HG03378 (cell line): ENCODE results near the gene VIT.

ENCODE experiments used
- ATAC-seq: cut with Tn5 transposase; IDR thresholded peaks from one replicate; pipeline ENCODE4 v1.9.1; 2021; ENCODE audit warnings: mild to moderate bottlenecking, moderate library complexity; ENCODE audit not compliant: unreplicated experiment

VIT gene

DNA sequence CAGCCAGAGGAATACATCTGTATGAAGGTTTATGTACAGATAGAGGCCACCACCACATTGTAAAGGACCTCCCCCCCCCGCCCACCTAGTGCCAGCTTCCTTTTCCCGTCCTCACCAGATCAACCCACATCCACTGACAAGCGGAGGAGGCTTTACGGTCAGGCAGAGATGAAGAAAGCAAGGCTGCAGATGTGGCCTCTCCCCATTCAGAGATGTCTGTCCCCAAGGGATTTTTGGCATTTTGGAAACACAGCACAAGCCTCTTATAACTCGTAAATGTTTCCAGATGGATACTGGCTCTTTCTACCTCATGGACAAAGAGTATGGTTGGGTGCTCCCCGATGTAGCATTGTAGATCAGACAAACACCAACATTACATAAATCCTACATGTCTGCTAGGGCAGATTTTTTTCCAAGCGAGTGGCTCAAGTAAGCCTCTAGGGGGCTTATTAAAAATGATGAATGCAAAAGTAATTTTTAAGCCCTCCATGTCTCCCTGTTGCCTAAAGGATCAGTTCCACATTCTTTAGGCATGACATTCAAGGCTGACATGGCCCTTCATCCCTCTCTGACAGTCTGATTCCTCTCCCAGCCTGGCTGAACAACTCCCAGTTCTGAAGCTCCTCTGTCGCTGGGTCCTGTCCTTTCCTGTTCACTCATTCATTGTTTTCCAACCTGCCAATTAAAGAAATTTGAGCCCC is 11.7 kb downstream of the VIT start:
- ATAC-seq: no peak

DNA sequence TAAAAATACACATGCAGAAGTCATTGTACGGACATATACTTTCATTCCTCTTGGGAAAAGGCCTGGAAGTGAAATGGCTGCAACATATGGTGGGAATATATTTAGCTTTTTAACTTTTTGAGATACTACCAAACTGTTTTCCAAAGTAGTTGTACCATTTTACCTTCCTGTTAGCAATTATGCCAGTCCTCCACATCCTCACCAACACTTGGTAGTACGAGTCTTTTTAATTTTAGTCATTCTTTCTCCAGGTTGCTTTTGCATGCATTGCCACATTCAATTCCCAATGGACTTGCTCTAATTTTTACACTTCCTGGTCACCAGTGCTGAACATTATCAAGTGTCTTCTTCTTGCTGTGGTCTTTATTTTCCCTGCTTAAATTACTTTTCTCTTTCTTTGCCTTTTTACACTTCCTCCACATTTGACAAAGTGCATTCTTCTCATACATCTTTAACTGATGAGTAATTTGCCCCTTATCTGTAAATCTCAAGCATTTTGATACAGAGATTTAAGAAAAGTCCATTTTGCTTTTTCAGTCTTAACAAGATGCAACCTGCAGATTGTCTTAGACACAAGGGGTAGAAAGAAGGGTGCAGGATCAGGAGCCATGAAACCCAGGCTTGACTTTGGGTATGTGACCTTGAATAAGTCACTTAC is 14.5 kb downstream of the VIT start:
- ATAC-seq: no peak

DNA sequence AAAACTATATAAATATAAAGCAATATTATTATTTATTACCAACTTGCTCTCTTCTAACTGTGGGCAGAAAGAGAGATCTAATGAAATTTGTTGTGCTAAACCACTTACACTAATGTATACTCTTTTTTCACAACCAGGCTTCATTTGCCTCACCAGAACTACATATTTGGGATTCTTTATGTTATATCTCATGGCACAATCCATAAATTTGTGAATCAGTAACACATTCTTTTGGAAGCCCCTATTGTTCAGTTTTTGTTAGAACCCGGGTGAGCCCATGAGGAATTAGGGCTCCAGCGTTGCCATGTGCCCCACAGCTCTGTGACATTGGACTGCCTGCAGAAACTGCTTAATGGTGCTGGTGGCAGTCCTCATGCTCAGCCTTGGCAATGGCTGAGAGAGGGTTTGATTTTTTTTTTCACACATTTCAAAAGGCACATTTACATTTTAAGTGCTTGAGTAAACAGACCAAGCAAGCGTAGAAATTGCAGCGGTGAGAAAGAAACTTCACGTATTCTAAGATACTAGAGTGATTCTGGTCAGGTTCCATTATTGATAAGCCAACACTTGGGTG is 15.3 kb downstream of the VIT start:
- no peak for ATAC-seq

DNA sequence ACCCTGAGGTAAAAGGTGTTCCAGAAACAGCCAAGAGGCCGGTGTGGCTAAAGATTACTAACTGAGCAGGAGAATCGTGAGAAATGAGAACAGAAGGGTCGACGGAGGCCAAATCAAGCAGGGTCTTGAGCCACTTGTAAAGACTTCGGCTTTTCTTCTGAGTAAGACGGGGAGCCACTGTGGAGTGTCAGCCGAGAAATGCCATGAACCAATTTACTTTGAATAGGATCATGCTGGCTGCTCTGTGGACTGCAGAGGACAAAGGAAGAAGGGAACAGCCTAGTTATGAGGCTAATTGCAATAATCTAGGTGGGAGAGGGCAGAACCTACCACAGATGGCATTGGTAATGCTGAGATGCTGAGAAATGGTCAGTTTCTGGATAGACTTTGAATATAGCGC is 16.8 kb downstream of the VIT start:
- ATAC-seq: no peak

DNA sequence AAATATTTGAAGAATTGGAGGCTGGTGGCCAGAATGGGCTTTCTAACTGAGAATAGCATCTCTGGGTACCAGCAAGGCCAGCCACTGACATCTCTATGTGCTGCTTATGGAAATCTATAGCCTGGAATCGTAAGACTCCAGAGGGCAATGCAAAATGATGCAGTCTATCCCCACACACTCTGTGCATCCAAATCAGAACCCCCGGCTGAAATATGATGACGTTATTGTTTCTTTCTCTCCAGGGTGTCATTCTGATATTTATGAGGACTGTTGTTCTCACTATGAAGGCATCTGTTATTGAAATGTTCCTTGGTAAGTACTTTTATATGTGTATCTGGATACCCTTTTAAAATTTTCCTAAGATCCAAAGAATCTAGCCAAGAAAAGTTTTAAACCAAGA is 19.6 kb downstream of the VIT start:
- ATAC-seq: no peak

DNA sequence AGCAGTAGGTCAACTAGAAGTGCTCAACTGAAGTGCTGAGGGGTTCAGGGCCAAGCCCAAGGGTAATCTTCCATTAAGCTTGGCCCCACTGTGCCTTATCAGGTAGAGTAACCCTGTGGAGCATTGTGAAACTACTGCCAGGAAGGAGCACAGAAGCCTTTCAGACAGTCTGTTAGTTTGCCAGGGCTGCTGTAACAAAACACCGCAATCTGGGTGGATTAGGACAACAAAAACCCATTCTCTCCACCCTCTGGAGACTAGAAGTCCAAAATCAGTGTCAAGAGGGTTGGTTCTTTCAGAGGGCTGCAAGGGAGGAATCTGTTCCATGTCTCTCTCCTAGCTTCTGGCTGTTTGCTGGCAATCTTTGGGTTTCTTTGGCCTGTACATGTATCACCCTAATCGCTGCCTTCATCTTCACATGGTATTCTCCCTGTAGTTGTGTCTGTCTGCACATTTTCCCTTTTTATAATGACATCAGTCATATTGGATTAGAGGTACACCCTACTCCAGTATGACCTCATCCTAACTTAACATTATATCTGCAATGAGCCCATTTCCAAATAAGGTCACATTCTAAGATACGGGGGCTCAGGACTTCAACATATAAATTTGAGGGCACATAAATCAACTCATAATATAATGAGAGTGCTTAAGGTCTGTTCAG is 21.2 kb downstream of the VIT start:
- no peak for ATAC-seq

DNA sequence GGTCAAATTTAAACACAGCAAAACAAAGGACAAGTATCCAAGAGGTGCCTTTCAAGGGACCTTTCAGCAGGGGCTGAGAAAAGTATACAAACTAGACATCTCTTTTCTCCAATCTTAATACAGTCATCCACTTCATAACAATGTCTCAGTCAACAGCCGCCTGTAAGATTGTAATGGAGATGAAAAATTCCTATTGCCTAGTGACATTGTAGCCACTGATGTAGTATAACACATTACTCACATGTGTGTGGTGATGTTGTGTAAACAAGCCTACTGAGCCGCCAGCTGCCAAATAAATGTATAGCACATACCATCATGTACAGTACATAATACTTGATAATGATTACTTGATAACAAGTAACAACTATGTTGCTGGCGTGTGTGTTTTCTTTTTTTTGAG is 31.0 kb downstream of the VIT start:
- ATAC-seq: no peak

DNA sequence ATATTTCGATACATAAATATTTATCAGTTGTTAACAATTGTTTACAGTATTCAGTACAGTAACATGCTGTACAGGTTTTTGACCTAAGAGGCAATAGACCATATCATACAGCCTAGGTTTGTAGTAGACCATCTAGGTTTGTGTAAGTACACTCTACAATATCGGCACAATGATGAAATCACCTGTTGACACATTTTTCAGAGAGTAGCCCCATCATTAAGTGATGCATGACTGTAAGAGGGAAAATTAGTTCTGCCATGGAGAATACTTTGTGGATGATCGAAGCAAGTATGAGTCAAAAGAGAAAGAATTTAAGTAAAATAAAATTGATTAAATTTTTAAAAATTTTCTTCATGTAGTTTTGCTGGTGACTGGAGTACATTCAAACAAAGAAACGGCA is 32.6 kb downstream of the VIT start:
- no peak for ATAC-seq

DNA sequence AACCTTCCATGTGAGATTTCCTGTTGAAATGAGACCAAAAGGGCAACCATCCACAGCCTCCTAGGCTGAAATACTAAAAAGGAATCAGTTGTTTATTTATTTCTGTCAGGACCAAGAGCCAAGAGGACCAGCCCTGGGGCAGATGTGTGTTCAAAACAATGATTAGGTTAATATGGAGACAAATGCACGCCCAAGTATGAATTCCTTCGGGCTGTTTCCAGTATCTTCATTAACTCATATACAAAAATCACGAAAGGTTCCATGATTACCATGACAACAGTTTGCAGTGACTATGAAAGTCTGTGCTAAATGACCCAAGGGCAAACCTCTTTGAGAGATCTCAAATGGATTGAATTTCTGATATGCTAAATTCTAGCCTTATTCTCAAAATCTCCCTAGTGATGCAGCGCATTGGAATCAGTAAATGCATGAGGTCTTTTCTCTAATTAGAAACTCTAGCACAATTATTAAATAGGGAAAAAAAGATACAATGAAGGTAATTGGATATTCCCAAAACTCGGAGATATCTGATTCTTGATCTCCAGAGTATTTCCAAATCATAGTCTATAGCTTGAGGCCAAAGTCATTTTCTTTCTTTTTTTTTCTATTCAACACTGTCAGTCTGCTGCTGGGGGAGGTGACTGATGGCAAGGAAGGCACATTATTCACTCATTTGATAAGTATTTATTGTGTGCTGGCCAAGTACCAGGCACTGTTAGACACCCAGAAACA is 35.6 kb downstream of the VIT start:
- no peak for ATAC-seq

DNA sequence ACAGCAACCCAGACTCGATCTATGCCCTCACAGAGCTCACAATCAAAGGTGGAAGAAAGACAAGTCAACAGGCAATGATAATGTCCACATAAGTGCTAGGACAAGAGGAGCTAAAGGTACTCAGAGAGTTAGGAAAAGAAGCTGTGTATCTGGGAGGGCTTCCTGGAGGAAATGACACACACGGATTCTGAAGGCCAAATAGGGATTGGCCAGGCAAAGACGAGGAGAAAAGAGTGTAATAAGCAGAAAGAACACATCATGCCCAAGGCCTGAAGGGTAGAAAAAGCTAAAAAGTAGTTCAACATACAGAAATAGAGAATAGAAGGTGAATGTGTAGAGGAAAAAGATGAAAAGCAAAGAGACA is 36.1 kb downstream of the VIT start:
- ATAC-seq: no peak

DNA sequence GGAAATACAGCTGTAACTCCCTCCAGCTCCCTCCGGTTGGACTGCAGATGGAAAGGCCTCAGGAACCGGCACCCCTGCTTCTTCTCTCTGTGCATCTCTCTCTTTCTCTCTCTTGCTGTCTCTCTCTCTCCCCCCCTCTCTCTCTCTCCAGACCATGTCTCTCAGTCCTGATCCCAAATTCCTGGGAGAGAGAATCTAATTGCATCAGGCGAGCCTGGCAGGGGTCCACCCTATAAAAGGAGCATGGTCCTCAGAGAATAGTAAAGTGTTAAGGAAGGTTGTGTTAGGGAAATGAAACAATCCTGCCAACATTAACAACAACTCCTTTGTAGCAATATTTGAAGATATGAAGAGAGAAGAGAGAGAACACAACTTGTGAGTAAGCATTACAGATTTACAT is 36.7 kb downstream of the VIT start:
- ATAC-seq: no peak

DNA sequence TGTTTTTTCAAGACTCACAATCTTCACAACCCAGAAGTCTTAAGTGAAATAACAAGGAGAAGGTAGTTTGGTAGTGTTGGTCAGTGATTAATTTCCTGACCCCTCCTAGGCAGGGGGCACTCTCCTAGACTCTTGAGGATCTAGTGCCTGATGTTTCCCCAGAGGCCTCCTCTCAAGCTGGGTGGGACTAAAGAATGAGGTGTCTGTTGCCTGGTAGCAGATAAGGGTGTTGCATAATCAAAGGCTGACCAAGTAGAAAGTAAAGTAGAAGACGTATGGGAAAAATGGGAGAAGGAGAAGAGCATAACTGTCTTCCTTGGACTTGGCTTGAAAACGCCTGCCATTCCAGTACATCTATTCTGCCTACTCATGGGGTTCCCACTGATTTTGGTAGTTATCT is 37.8 kb downstream of the VIT start:
- ATAC-seq: no peak

DNA sequence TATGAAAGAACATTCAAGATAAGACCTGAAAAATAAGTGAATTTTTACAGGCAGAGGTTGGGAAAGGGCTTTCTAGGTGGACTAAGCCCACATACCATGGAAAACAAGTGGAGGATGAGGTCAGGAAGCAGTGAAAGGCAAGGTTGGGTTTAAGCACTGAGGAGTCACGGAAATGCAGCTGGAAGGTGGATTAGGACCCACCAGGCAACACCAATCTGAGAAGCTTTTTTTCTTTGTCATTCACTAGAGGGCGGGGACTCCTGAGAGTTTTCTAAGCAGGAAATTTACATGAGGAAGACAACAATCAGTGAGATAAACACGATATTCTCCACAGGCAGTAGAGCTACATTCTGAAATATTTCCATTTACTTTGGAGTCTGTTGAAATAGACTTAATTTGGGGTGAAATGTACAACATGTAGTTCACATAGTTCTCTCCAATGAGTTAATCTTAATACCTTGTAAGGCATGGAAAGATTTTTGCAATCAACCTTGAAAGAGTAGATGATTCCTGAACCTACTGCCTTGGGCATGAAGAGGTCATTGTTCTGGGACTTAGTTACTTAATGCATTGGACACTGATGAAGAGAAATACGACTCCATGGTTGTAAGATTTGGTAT is 40.7 kb downstream of the VIT start:
- no peak for ATAC-seq

DNA sequence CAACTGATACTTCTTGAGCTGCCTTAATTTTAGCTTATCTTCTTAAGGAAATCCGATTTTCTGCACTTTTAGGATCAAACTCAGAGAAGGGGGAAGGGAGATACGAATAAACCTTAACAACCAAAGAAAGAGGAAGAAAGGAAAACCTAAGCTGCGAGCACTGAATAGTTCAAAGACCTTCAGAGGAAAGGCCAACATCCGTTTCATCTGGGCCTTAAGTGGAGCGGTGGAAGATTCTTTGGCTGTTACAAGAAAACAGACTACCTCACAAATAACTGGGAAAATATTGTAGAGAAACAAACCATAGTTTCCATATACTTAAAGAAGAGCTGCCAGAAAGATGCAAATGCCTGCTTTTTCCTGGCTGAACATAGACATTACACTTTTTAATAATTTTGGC is 43.6 kb downstream of the VIT start:
- no peak for ATAC-seq

DNA sequence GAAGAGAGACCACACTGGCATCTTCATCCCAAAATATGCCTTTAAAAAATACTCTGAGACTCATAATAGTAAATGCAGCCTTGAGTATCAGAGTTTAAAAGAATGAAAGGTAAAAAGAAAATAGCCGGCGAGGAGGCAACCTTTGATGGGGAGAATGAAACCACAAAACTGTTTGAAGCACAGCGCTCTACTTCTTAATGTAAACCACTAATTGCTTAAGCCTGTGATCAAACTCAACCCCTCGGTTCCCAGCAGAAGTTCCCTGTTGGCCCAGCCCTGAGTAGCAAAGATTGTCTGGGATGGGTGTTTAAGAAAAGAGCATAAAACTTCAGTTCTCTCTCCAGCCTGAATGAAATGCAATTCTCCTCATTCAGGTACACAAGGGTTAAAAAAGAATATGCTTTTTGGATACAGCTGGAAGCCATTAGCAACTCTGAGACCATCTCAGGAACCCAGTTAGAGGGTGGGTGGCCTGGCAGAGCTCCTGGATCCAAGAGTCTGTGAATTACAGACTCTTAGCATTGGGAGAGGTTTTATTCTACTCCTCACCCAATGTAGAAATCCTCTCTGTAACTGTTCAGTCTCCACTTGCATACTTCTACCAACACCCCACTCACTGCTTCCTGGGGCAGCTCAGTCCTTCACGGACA is 44.8 kb downstream of the VIT start:
- ATAC-seq: no peak

DNA sequence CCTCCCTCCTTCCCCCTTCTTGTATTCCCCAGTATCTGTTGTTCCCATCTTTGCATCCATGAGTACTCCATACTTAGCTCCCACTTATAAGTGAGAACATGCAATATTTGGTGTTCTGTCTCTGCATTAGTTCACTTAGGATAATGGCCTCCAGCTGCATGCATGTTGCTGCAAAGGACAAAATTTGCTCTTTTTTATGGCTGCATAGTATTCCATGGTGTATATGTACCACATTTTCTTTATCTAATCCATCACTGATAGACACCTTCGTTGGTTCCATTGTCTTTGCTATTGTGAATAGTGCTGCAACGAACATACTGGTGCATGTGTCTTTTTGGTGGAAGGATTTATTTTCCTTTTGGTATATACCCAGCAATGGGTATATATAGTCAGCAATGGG is 47.4 kb downstream of the VIT start:
- no peak for ATAC-seq

DNA sequence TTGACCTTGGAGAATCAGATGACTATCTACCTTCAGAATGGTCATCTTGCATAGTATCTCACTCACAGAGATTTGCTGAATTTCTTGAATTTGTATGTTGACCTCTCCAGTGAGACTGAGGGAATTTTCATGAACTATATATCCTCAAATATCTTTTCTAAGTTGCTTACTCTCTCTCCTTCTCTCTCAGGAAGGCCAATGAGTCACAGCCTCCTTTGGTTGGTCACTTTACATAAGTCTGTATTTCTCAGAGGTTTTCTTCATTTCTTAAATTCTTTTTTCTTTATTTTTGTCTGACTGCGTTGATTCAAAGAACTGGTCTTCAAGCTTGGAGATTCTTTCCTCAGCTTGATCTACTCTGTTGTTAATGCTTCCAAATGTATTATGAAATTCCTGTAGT is 51.7 kb downstream of the VIT start:
- no peak for ATAC-seq

DNA sequence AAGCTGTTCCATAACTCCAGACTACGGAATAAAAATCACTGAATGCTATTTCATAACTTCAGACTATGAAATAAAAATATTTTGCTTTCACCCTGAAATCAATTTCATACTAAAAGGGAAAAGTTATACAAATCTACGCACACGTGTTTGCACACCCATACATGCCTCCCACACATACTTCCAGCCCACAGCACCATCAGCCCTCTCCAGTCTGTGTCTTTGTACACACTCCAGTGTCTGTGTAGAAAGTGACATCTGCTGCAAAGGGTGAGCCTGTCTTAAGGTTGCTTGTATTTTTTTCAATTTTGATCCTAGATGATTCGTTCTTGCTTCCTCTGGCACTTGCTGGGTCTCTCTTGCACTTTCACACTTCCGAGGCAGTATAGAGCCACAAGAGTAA is 53.6 kb downstream of the VIT start:
- no peak for ATAC-seq

DNA sequence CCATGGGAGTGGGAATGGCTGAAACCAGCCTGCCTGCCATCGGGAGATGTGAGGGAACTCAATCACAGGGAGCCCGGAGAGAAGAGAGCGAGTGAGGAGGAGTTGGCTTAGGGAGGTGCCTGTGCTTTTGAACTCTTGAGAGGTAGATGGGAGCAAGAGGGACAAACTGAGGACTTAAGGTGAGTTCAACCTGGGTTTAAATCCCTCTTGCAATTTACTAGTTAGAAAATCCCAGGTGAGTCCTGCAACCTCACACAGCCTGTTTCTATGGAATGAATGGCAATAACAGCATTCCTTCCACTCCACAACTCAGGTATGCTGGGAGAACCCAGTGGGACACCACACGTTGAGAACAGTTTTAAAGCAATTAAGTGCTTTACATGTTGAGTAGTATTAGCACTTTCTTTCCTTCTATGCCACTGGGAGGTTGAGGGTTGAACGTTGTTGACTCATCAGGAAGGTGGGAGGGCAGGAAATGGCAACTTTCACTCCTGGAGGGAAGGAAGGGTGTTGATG is 57.3 kb downstream of the VIT start:
- ATAC-seq: no peak

DNA sequence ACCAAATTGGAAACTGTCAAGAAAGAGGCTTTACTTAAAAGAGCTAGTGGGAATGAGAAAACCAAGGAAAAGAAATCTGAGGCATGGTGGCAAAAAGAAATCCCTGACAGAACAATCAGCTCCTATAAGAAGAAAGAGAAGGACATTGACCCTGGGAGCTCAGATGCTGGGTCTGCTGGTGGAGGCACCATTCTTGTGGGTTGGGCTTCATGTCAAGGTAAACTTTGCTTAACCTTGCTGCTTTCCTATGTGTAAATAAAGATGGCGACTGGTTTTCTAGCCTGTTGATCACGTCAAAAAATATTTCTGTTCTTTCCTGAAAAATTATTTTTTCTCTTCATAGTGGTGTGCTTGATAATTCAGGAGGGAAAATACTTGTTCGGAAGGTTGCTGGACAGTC is 58.1 kb downstream of the VIT start:
- no peak for ATAC-seq
